IPS-18c (cell line): Measurements from ENCODE around the gene GJC2.

Source experiments
- H3K4me3 ChIP-seq: 2 replicates; pipeline ENCODE4 v1.7.0; 2013; ENCODE audit warnings: low read depth, mild to moderate bottlenecking, low read length, moderate library complexity; ENCODE audit not compliant: insufficient read depth
- H3K9me3 ChIP-seq: one replicate; pipeline ENCODE4 v1.6.1; 2013; ENCODE audit warnings: mild to moderate bottlenecking, low read length, moderate library complexity; ENCODE audit not compliant: control insufficient read depth, insufficient read depth

The GJC2 gene

GRCh38 chr1:228141226-228142044 is 8.3 kb upstream of the GJC2 start:
- H3K4me3 ChIP-seq, result peak overlapping the region; percentile 93
- no peaks in the 10 kb centered on the region for H3K9me3 ChIP-seq

DNA sequence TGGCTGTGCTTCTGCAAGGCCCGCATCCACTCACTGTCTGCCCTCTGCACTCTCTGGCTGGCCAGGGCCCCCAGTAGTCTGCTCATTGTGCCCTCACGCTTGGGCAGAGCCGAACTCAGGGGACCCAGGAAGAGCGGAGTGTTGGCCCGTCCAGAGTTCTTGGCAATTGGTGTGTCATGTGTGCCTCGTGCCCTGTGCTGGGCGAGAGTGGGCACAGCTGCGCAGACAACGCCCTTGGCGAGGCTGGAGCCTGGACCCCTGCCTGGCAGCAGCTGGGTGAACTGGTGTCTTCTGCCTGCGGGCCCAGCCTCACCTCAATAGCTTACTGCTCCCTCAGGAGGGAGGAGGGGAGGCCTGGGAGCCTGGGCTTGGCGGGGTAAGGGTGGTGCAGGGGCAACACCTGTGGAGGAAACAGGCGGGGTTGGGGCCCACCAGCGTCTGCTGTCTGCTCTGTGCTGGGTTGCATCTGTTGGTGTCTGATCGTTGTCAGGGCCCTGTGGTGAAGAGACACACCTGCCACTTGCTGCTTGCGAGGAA is 7.5 kb upstream of the GJC2 start:
- H3K9me3 ChIP-seq, result no peaks in the 10 kb centered on the region
- H3K4me3 ChIP-seq, result no peak overlapping the region

- Histone ChIP-seq H3K4me3 (no peak overlapping the region), H3K9me3 (no peaks in the 10 kb centered on the region)
Observed at GRCh38 chr1:228142701-228143136, 7.0 kb upstream of the GJC2 start.

GRCh38 chr1:228143480-228144192 is 6.1 kb upstream of the GJC2 start:
- no peak overlapping the region for H3K4me3 ChIP-seq

GRCh38 chr1:228144193-228144992 is 5.3 kb upstream of the GJC2 start:
- Histone ChIP-seq H3K9me3 (no peaks in the 10 kb centered on the region), H3K4me3 (no peak overlapping the region)

More at GRCh38 chr1:228143480-228144192, 6.1 kb upstream of the GJC2 start:
- H3K9me3 ChIP-seq, result no peaks in the 10 kb centered on the region

DNA sequence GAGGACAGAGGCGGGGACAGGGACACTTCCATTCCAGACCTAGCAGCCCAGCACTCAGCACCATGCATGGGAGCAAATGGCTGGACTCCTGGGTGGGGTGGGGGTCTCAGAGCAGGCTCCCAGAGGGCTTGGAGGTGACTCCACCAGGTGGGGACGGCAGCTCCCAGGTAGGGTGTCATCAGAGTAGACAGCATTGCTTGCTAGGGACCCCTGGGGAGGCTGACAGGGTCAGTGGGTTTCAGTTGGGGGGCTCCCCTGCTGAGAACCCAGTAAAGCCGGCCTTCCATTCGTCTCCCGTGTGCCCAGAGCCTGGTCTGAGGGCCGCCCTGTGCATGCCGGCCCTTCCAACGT is 4.8 kb upstream of the GJC2 start:
- no peaks in the 10 kb centered on the region for H3K9me3 ChIP-seq
- H3K4me3 ChIP-seq, result no peak overlapping the region

DNA sequence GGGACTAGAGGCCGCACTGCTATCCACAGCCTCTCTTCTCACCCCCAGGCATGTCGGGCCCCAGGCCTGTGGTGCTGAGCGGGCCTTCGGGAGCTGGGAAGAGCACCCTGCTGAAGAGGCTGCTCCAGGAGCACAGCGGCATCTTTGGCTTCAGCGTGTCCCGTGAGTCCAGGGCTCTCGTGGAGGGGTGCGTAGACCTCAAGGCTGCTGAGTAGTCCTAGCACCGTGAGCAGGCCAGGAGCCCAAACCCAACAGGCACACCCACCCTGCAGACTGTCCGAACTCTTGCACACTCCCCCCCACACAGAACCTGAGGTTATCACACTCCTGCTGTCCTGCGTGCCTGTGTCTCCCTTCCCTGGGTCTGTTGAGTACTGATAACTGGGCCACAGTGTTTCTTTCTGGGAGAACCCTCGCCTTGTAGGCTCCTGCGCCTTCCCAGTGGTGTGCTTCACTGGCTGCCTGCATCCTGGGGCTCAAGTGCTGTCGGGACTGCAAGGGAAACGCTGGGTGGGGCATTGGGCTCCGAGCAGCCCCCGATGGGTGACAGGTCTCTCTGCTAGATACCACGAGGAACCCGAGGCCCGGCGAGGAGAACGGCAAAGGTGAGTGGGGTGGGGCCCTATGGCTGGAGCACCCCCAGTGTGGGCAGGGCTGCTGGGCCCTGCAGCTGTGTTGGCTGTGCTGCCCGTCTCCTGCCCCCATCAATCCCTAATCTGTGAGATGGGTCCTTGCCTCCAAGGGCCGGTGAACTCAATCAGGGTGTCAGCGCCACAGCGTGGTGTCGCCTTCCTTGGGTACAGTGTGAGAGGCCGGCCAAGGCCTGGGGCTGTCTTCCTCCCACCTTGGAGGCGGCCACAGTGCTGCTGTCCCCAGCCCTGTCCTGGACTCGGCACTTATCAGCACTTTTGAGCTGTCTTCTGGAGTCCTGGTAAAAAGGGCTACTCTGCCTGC is 4.0 kb upstream of the GJC2 start:
- Histone ChIP-seq H3K9me3 (no peaks in the 10 kb centered on the region), H3K4me3 (no peak overlapping the region)

- H3K4me3 ChIP-seq, result no peak overlapping the region
- H3K9me3 ChIP-seq, result no peaks in the 10 kb centered on the region
Observed at GRCh38 chr1:228146417-228147150, 3.1 kb upstream of the GJC2 start.

DNA sequence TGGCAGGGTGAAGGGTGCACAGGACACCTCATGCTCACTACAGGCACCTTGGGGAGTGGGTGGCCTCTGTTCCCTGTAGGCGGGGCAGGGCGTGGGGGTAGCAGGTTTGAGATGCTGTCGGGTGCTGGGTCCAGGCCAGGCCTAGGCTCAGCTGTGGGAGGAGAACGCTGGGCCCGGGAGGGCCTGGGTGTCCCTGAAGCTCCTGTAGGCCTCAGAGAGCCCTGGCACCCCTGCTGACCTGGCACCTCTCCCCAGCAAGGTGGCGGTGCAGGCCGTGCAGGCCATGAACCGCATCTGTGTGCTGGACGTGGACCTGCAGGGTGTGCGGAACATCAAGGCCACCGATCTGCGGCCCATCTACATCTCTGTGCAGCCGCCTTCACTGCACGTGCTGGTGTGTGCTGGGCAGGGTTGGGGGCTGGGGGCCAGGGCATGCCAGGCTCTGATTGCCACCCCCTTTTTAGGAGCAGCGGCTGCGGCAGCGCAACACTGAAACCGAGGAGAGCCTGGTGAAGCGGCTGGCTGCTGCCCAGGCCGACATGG is 2.5 kb upstream of the GJC2 start:
- Histone ChIP-seq H3K9me3 (no peaks in the 10 kb centered on the region), H3K4me3 (no peak overlapping the region)

DNA sequence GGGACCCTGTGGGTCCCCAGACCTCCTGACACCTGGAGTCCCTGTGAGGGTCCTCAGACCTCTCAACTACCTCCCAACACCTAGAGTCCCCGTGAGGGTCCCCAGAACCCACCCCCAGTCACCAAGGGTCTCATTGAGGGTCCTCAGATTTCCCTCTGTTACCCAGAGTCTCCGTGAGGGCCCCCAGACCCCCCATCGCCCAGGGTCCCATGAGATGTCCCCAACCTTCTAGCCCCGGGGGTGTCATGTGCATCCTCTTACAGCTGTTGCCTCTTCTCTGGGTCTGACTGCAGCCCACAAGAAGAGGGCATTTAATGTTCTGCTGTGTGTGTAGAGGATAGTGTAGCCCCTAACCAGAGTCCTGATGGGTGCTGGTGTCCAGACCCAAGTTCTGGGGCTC is 2.0 kb upstream of the GJC2 start:
- H3K9me3 ChIP-seq, result no peaks in the 10 kb centered on the region
- H3K4me3 ChIP-seq, result no peak overlapping the region

GRCh38 chr1:228148196-228148861 is 1.4 kb upstream of the GJC2 start:
- Histone ChIP-seq H3K4me3 (no peak overlapping the region), H3K9me3 (no peaks in the 10 kb centered on the region)

DNA sequence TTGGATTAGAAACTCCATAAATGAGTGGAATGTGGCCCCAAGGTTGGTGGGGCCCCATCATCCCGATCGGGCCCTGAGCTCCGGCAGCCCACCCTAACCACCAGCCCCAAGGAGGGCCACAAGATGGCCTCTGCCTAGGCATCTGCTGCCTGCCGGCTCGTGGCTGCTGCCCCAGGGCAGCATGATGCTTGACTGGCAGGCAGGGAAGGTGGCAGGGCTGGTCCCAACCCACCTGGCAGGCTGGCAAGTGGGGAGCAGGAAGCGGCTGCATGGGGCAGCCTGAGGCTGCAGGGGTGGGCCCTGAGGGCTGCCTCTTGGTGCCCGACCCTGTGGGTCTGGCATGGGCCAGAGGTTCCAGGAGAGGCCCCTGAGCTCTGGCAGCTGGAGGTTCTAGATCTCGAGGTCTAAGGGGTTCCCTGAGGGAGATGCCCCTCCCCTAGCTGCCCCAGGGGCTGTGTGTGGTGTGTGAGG is 760 bp upstream of the GJC2 start:
- no peaks in the 10 kb centered on the region for H3K9me3 ChIP-seq
- no peak overlapping the region for H3K4me3 ChIP-seq

DNA sequence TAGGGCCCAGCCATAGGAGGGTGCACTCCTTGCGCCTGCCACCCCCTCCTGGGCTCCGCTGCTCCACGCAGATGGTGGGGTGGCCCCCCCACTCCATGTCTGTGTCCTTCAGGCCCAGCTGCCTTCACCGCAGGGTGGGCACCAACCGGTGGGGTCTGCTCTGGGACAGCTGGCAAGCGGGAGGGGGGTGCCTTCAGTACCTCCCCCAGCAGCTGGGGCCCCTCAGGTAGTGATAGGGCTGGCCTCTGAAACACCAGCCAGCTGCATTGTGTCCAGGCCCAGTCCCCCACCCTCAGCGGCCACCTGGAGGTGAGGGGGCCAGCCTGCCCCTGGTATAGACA is 360 bp downstream of the GJC2 start:
- no peaks in the 10 kb centered on the region for H3K9me3 ChIP-seq
- no peak overlapping the region for H3K4me3 ChIP-seq

DNA sequence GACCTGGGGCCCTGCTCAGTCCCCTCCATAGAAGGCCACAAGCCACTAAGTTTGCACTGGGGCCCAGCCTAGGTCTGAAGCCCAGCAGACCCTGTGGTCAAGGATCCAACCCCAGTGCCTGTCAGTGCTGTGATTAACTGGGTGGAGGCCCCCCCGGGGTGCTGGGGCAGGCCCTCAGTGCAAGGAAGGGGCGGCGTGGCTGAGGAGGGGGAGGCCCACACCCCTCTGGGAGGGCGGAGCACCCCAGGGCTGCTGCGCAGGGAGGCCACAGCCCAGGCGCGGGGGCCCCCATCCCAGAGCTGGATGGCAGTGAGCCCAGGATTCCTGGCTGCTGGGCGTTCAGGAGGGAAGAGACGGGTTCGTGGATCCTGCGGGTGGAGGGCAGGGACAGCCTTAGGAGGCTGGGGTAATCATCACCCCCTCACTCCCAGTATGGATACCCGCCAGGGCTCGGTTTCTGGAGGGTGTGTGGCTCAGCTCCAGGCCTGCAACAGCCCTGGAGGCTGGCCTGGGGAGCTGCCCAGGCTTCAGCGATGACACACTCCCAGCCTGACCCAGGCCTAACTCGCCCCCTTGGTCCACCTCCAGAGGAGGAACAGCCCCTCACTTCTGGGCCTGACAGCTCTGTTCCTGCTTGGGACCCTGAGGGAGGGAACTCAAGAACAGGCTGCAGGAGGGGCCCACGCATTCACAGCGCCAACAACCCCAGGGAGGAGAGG is 890 bp downstream of the GJC2 start:
- Histone ChIP-seq H3K9me3 (no peaks in the 10 kb centered on the region), H3K4me3 (no peak overlapping the region)
